ENCODE data around the gene AMPD1.

DNA sequence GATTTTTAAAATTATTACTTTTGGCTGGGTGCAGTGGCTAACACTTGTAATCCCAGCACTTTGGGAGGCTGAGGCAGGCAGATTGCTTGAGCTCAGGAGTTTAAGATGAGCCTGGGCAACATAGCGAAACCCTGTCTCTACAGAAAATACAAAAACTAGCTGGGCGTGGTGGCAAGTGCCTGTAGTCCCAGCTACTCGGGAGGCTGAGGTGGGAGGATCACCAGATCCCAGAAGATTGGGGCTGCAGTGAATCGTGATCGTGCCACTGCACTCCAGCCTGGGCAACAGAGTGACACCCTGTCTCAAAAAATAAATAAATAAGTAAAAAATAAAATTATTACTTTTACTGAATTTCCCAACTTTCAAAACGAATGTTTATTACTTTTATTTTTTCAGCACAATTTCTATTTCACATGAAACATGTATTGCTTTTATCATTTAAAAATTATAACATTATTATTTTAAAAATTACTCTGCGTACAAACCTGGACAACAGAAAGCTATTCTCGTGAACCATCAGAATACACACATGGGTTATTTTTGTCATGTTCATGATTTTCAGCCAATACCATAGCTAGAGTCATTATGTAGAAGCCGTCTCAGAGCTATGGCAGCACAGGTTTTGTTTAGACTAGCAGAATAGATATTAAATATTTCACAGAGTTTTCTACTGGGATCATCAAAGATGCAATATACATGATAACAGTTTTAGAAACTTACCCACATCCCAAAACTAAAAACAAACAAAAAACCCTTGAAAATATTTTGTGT lies 621 bp downstream of the AMPD1 start:
- TF ChIP-seq HNRNPL (IDR thresholded peaks at IDR 0.05; ENCODE audit: low read depth, low read length) (no peak), ZNF510 (CRISPR knock-in tag; IDR thresholded peaks at IDR 0.05; ENCODE audit: low read depth) (no peak), SPEN (CRISPR knock-in tag; IDR thresholded peaks at IDR 0.05; ENCODE audit: low read depth) (no peak), ZBTB40 (IDR thresholded peaks at IDR 0.05) (no peak), ZBTB40 (CRISPR knock-in tag; IDR thresholded peaks at IDR 0.05) (no peak), ZNF670 (CRISPR knock-in tag; IDR thresholded peaks at IDR 0.05; ENCODE audit: borderline replicate concordance) (no peak), FOXJ3 (CRISPR knock-in tag; IDR thresholded peaks at IDR 0.05; ENCODE audit: borderline replicate concordance) (no peak), ZBTB2 (CRISPR knock-in tag; IDR thresholded peaks at IDR 0.05; ENCODE audit: low read depth) (no peak), ZNF160 (CRISPR knock-in tag; IDR thresholded peaks at IDR 0.05) (no peak), POLR2A (IDR thresholded peaks at IDR 0.05; ENCODE audit: insufficient read depth in 1 of 2, low read depth in 2 of 2, low read length in 2 of 2) (no peak), NFRKB (IDR thresholded peaks at IDR 0.05) (no peak), ZNF629 (CRISPR knock-in tag; conservative IDR thresholded peaks at IDR 0.05) (no peak), ARID2 (CRISPR knock-in tag; IDR thresholded peaks at IDR 0.05; ENCODE audit: borderline replicate concordance) (no peak), HNRNPH1 (optimal IDR thresholded peaks at IDR 0.05; ENCODE audit: low read depth, low read length) (no peak), KLF9 (CRISPR knock-in tag; IDR thresholded peaks at IDR 0.05; ENCODE audit: low read depth) (no peak)
